SK-N-SH treated with all-trans-retinoic acid at 6 μM for 48 hours (cell line): Measurements from ENCODE around the gene TSKU.
"Not testable (repeated sequence)": the region's sequence is repeated elsewhere in the genome, so short reads cannot be mapped to it uniquely, and the experiment has no call there.

Experiments
- ATAC-seq: fragments of 200-7000 bp; cut with Tn5 transposase; 3 replicates; pipeline ENCODE4 v1.9.1; 2020; ENCODE audit warnings: mild to moderate bottlenecking, moderate library complexity
- ARNTL ChIP-seq: fragments of 450-650 bp; formaldehyde crosslinking; IDR thresholded peaks from 2 replicates; pipeline ENCODE4 v1.5.0; 2020; ENCODE audit warnings: low read depth, mild to moderate bottlenecking, moderate library complexity, borderline replicate concordance
- BACH2 ChIP-seq: fragments of 250-450 bp; sonication (Bioruptor Pico); IDR thresholded peaks from 2 replicates; pipeline ENCODE4 v1.9.0; 2021; ENCODE audit warnings: mild to moderate bottlenecking, borderline replicate concordance
- CSDC2 ChIP-seq: fragments of 250-450 bp; sonication (Bioruptor Pico); IDR thresholded peaks from 2 replicates; pipeline ENCODE4 v1.5.0; 2020; ENCODE audit warnings: mild to moderate bottlenecking, moderate library complexity
- CSRNP3 ChIP-seq: fragments of 250-450 bp; sonication (Bioruptor Pico); IDR thresholded peaks from 2 replicates; pipeline ENCODE4 v1.5.1; 2021; ENCODE audit warnings: mild to moderate bottlenecking, moderate library complexity
- ESRRG ChIP-seq: fragments of 250-450 bp; sonication (Bioruptor Pico); IDR thresholded peaks from 2 replicates; pipeline ENCODE4 v1.6.1; 2021; ENCODE audit warnings: mild to moderate bottlenecking
- GLIS3 ChIP-seq: fragments of 250-450 bp; sonication (Bioruptor Pico); IDR thresholded peaks from 2 replicates; pipeline ENCODE4 v1.5.0; 2020; ENCODE audit warnings: mild to moderate bottlenecking, moderate library complexity
- ISL1 ChIP-seq: fragments of 250-450 bp; sonication (Bioruptor Pico); IDR thresholded peaks from 2 replicates; pipeline ENCODE4 v2.1.2; 2022; ENCODE audit warnings: mild to moderate bottlenecking, moderate library complexity
- OSR1 ChIP-seq: fragments of 250-450 bp; sonication (Bioruptor Pico); IDR thresholded peaks from 2 replicates; pipeline ENCODE4 v1.8.0; 2022; ENCODE audit warnings: moderate library complexity, mild to moderate bottlenecking, inconsistent platforms
- PATZ1 ChIP-seq: fragments of 250-450 bp; sonication (Bioruptor Pico); IDR thresholded peaks from 2 replicates; pipeline ENCODE4 v1.8.0; 2020; ENCODE audit warnings: mild to moderate bottlenecking, moderate library complexity, borderline replicate concordance
- POU6F1 ChIP-seq: fragments of 250-450 bp; sonication (Bioruptor Pico); IDR thresholded peaks from 2 replicates; pipeline ENCODE4 v1.8.0; 2021; ENCODE audit warnings: low read depth, mild to moderate bottlenecking, moderate library complexity, borderline replicate concordance
- RARB ChIP-seq: fragments of 250-450 bp; sonication (Bioruptor Pico); IDR thresholded peaks from 2 replicates; pipeline ENCODE4 v1.8.0; 2021; ENCODE audit warnings: mild to moderate bottlenecking, moderate library complexity
- SNAI2 ChIP-seq: fragments of 250-450 bp; sonication (Bioruptor Pico); IDR thresholded peaks from 2 replicates; pipeline ENCODE4 v1.5.0; 2020; ENCODE audit warnings: mild to moderate bottlenecking, moderate library complexity
- TOX ChIP-seq: fragments of 250-450 bp; sonication (Bioruptor Pico); IDR thresholded peaks from 2 replicates; pipeline ENCODE4 v1.8.0; 2021; ENCODE audit warnings: mild to moderate bottlenecking, moderate library complexity, borderline replicate concordance
- TSHZ2 ChIP-seq: fragments of 250-450 bp; sonication (Bioruptor Pico); IDR thresholded peaks from 2 replicates; pipeline ENCODE4 v1.5.0; 2020; ENCODE audit warnings: mild to moderate bottlenecking, moderate library complexity
- ZC3H10 ChIP-seq: fragments of 250-450 bp; sonication (Bioruptor Pico); IDR thresholded peaks from 2 replicates; pipeline ENCODE4 v1.5.1; 2021; ENCODE audit warnings: mild to moderate bottlenecking, moderate library complexity
- ZFP3 ChIP-seq: fragments of 250-450 bp; sonication (Bioruptor Pico); IDR thresholded peaks from 2 replicates; pipeline ENCODE4 v1.5.0; 2020; ENCODE audit warnings: mild to moderate bottlenecking, moderate library complexity
- ZFP30 ChIP-seq: fragments of 450-650 bp; formaldehyde crosslinking; IDR thresholded peaks from 2 replicates; pipeline ENCODE4 v1.5.0; 2022; ENCODE audit warnings: mild to moderate bottlenecking, moderate library complexity
- ZNF565 ChIP-seq: fragments of 450-650 bp; formaldehyde crosslinking; conservative IDR thresholded peaks from 2 replicates; pipeline ENCODE4 v1.5.0; 2020; ENCODE audit warnings: low read depth, mild to moderate bottlenecking, moderate library complexity
- ZNF70 ChIP-seq: fragments of 450-650 bp; formaldehyde crosslinking; IDR thresholded peaks from 2 replicates; pipeline ENCODE4 v1.5.0; 2020; ENCODE audit warnings: mild to moderate bottlenecking, moderate library complexity
- ZNF8 ChIP-seq: fragments of 450-650 bp; formaldehyde crosslinking; IDR thresholded peaks from 2 replicates; pipeline ENCODE4 v1.5.0; 2020; ENCODE audit warnings: mild to moderate bottlenecking, moderate library complexity
- TF ChIP-seq, protein P1 (sequence below): fragments of 250-450 bp; sonication (Bioruptor Pico); IDR thresholded peaks from 2 replicates; pipeline ENCODE4 v1.5.1; 2020; ENCODE audit warnings: low read depth, mild to moderate bottlenecking, moderate library complexity

Gene TSKU

DNA sequence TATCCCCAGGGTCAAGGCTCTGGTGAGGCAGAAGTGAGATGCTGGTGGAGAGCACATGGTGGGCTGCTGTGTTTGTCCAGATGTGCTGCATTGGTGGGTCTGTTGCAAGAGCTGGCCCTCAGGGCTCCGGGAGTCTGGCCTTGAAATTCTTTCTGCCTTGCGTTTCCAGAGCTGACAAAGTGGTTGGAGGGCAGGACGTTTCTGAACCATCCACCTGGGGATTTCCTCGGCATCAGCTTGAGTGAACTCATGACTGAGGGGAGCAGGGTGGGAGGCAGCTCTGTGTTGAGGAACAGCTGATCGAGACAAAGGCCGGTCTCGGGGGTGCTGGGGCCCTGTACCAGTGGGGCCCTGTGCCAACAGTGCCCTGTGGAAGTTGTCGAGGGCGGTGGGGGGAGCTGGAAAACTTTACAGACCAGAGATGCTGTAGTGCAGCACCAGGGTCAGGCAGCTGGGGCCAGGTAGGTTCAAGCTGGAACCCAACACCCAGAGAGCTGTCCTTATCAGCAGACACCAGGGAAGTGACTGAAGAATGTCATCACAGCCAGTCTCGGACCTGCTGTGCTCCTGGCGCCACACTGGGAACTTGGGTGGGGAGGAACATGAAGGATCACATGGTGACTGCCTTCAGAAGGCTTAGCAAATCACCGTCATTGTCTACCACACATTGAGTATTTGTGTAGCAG is 4.9 kb downstream of the TSKU start (continued):
- TF ChIP-seq ZNF8: no peak
- no peak for TF ChIP-seq CSRNP3
- TF ChIP-seq BACH2 (CRISPR knock-in tag): no peak

DNA sequence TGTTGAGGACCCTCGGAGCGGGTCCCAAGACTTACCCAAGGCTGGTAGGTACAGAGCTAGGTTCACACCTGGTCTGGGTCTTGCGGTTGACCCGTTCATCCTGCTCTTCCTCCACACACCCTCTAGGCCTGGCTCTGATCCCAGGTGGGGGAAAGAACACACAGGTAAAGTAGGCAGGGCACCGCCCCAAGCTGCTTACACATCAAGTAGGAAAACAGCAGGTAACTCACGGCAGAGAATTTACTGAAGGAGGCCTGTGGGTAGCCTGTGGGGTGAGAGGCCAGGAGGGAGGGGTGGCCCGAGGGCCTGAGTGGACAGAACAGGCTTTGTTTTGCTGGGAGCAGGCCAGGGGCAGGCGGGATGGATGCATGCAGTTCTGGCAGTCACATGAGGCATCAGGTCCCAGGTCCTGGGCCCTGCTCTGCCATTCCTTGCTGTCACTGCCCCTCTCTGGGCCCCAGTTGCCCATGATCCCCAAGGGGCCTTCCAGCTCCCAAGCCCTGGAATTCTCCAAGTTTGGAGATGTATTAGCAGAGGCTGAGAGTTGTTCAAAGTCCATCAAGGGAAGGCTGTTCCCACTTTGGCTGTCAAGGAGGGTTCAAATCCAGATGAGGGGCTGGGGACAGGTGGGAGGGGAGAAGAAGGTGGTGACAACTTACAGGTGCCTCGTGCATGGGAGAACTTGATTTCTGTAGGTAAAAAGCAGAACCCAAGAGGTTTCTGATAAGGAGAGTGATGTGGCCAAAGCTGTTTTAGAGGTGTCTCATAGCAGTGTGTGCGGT is 5.7 kb downstream of the TSKU start:
- no peak for ATAC-seq
- TF ChIP-seq ISL1 (CRISPR knock-in tag) (no peak), ZC3H10 (CRISPR knock-in tag) (no peak), ESRRG (CRISPR knock-in tag) (no peak)
- TF ChIP-seq, all 23 proteins: peak for 0

GRCh38 chr11:76789443-76789719 is 6.2 kb downstream of the TSKU start:
- TF ChIP-seq TSHZ2 (CRISPR knock-in tag) (no peak), PATZ1 (no peak)
- ATAC-seq: no peak

GRCh38 chr11:76790251-76790650 is 7.1 kb downstream of the TSKU start:
- TF ChIP-seq CSRNP3: no peak
- no peak for TF ChIP-seq SNAI2 (CRISPR knock-in tag)
- TF ChIP-seq ZC3H10 (CRISPR knock-in tag): no peak
- no peak for TF ChIP-seq OSR1 (CRISPR knock-in tag)
- TF ChIP-seq ISL1 (CRISPR knock-in tag): no peak
- no peak for TF ChIP-seq ESRRG (CRISPR knock-in tag)
- TF ChIP-seq, protein P1, sequence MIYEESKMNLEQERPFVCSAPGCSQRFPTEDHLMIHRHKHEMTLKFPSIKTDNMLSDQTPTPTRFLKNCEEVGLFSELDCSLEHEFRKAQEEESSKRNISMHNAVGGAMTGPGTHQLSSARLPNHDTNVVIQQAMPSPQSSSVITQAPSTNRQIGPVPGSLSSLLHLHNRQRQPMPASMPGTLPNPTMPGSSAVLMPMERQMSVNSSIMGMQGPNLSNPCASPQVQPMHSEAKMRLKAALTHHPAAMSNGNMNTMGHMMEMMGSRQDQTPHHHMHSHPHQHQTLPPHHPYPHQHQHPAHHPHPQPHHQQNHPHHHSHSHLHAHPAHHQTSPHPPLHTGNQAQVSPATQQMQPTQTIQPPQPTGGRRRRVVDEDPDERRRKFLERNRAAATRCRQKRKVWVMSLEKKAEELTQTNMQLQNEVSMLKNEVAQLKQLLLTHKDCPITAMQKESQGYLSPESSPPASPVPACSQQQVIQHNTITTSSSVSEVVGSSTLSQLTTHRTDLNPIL: no peak
- TF ChIP-seq POU6F1 (CRISPR knock-in tag): no peak
- TF ChIP-seq ZNF8: no peak
- TF ChIP-seq RARB (CRISPR knock-in tag): no peak
- no peak for TF ChIP-seq ARNTL
- no peak for TF ChIP-seq ZFP3 (CRISPR knock-in tag)
- TF ChIP-seq CSDC2: no peak
- no peak for TF ChIP-seq BACH2 (CRISPR knock-in tag)
- no peak for TF ChIP-seq ZNF70 (CRISPR knock-in tag)
- no peak for TF ChIP-seq GLIS3 (CRISPR knock-in tag)
- TF ChIP-seq TOX (CRISPR knock-in tag): no peak
- no peak for TF ChIP-seq ZNF565 (CRISPR knock-in tag)
- TF ChIP-seq PATZ1: no peak
- no peak for TF ChIP-seq ZFP30
- no peak for ATAC-seq

DNA sequence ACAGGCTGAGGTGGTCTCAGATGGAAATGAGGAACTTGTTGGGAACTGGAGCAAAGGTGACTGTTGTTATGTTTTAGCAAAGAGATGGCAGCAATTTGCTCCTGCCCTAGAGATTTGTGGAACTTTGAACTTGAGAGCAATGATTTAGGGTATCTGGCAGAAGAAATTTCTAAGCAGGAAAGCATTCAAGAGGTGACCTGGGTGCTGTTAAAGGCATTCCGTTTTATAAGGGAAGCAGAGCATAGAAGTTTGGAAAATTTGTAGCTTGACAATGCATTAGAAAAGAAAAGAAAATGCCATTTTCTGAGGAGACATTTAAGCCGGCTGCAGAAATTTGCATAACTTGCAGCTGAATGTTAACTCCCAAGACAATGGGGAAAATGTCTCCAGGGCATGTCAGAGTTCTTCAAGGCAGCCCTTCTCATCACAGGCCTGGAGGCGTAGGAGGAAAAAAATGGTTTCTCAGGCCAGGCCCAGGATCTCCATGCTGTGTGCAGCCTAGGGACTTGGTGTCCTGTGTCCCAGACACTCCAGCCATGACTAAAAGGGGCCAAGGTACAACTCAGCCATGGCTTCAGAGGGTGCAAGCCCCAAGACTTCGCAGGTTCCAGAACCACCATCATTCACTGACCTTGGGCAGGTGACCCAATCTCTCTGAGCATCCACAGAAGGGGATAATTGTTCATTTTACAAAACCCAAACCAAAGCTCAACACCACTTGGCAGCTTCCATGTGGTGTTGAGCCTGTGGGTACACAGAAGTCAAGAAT is 8.0 kb downstream of the TSKU start:
- not testable (repeated sequence) for ATAC-seq
